B cell (primary cell): ENCODE data around the gene ZNF790. TPM values are rescaled to one million over a fixed set of nuclear protein-coding genes. Genes with fewer than 3 reads are reported as not detected.

Experiments
- ATAC-seq: fragments of 200-7000 bp; cut with Tn5 transposase; one replicate; pipeline ENCODE4 v1.10.0; 2021; ENCODE audit warnings: low read depth, mild to moderate bottlenecking, moderate number of reproducible peaks, moderate library complexity
- CTCF ChIA-PET: fragments of 350-600 bp; sonication (Branson Sonifier 250); formaldehyde crosslinking; loops from one replicate; lab custom pipeline; 2021; ENCODE audit warnings: antibody characterized with exemption, inconsistent platforms; lab: Charles Lee
- POLR2A ChIA-PET: fragments of 350-600 bp; sonication (Branson Sonifier 250); formaldehyde crosslinking; loops from one replicate; lab custom pipeline; 2021; ENCODE audit warnings: antibody characterized with exemption; lab: Charles Lee
- DNase-seq: peaks from one replicate; pipeline ENCODE4 v3.0.0; 2013
- H2AFZ ChIP-seq: 2 replicates; pipeline ENCODE4 v1.6.1; 2012; ENCODE audit warnings: mild to moderate bottlenecking, low read depth, low read length; ENCODE audit not compliant: insufficient read depth, poor library complexity, severe bottlenecking
- H3K27ac ChIP-seq, 2 donors: 1 replicate in 1 of 2; 2 replicates in 1 of 2; pipeline ENCODE4 v1.5.1; 2012 to 2013; ENCODE audit warnings: low read length in 2 of 2, mild to moderate bottlenecking in 2 of 2, moderate library complexity in 1 of 2
- H3K27me3 ChIP-seq, 4 experiments: fragments of 200-600 bp in 1 of 4; sonication (generic) in 1 of 4; replicated peaks in 1 of 4; 1 replicate in 2 of 4; 2 replicates in 2 of 4; pipeline versions ENCODE4 v1.6.1 to v1.7.0; 2013 to 2016; ENCODE audit warnings: low read length in 3 of 4, mild to moderate bottlenecking in 2 of 4, mixed read lengths in 1 of 4, moderate library complexity in 1 of 4; ENCODE audit not compliant: insufficient read depth in 4 of 4, control insufficient read depth in 3 of 4; ENCODE audit errors: control extremely low read depth in 1 of 4
- H3K36me3 ChIP-seq, 2 experiments: replicated peaks in 1 of 2; 1 replicate in 1 of 2; 2 replicates in 1 of 2; pipeline versions ENCODE4 v1.6.1 to v1.7.1; 2013; ENCODE audit warnings: low read length in 1 of 2; ENCODE audit not compliant: insufficient read depth in 2 of 2, control insufficient read depth in 1 of 2; ENCODE audit errors: control extremely low read depth in 1 of 2, extremely low read depth in 1 of 2
- H3K4me1 ChIP-seq, 2 donors: fragments of 200-600 bp in 1 of 2; sonication (generic) in 1 of 2; 1 replicate in 1 of 2; 2 replicates in 1 of 2; pipeline versions ENCODE4 v1.5.1 to v1.6.1; 2013 to 2017; ENCODE audit warnings: low read length in 2 of 2; ENCODE audit not compliant: control insufficient read depth in 2 of 2, insufficient read depth in 2 of 2
- H3K4me2 ChIP-seq: replicated peaks from 2 replicates; pipeline ENCODE3; 2012; ENCODE audit warnings: mild to moderate bottlenecking, low read depth, low read length; ENCODE audit not compliant: poor library complexity, severe bottlenecking
- H3K4me3 ChIP-seq, 5 experiments: fragments of 200-600 bp in 1 of 5; sonication (generic) in 1 of 5; 1 replicate in 3 of 5; 2 replicates in 2 of 5; pipeline versions ENCODE4 v1.5.1 to v1.7.0; 2011 to 2016; ENCODE audit warnings: low read length in 4 of 5, mild to moderate bottlenecking in 4 of 5, low read depth in 2 of 5, control low read depth in 1 of 5, moderate library complexity in 1 of 5; ENCODE audit not compliant: insufficient read depth in 1 of 5; ENCODE audit errors: control extremely low read depth in 1 of 5, extremely low read depth in 1 of 5
- H3K79me2 ChIP-seq: fragments of 200-600 bp; sonication (generic); one replicate; pipeline ENCODE4 v1.6.0; 2016; ENCODE audit warnings: low read length; ENCODE audit not compliant: control insufficient read depth, insufficient read depth
- H3K9ac ChIP-seq: fragments of 200-600 bp; sonication (generic); 2 replicates; pipeline ENCODE4 v1.6.1; 2017; ENCODE audit warnings: mild to moderate bottlenecking, low read length, moderate library complexity
- H3K9me3 ChIP-seq, 3 donors: one replicate each; pipeline versions ENCODE4 v1.6.1 to v1.7.1; 2013; ENCODE audit warnings: low read length in 2 of 3; ENCODE audit not compliant: control insufficient read depth in 2 of 3, insufficient read depth in 1 of 3; ENCODE audit errors: control extremely low read depth in 1 of 3
- H4K20me1 ChIP-seq: 2 replicates; pipeline ENCODE4 v1.6.0; 2012; ENCODE audit warnings: mild to moderate bottlenecking, low read length; ENCODE audit not compliant: insufficient read depth, control insufficient read depth, poor library complexity, severe bottlenecking
- H3K27ac Mint-ChIP-seq: one replicate; pipeline ENCODE4 v1.8.0; 2021; ENCODE audit warnings: mixed read lengths
- H3K27me3 Mint-ChIP-seq: one replicate; pipeline ENCODE4 v1.8.0; 2021; ENCODE audit warnings: mixed read lengths
- H3K4me1 Mint-ChIP-seq: one replicate; pipeline ENCODE4 v1.8.0; 2021; ENCODE audit warnings: mixed read lengths
- H3K4me3 Mint-ChIP-seq: one replicate; pipeline ENCODE4 v1.8.0; 2021; ENCODE audit warnings: mixed read lengths
- H3K9me3 Mint-ChIP-seq: one replicate; pipeline ENCODE4 v1.8.0; 2022; ENCODE audit warnings: mixed read lengths; ENCODE audit not compliant: insufficient read depth
- EZH2 ChIP-seq: IDR thresholded peaks from 2 replicates; pipeline ENCODE4 v1.6.1; 2012; ENCODE audit warnings: borderline replicate concordance, low read depth, mild to moderate bottlenecking, moderate library complexity, low read length; ENCODE audit not compliant: insufficient read depth, poor library complexity, severe bottlenecking
- WGBS: methylation state at CpG from one replicate; pipeline ENCODE4 v1.1.5; 2013; ENCODE audit warnings: missing lambda C conversion rate; ENCODE audit not compliant: insufficient coverage; 5-methylcytosine and 5-hydroxymethylcytosine counted together
- intact Hi-C: fragments of 100-400 bp; cut with micrococcal nuclease; formaldehyde crosslinking; loops from one replicate; pipeline ENCODE4 v1.10.0; 2022
- polyA plus RNA-seq: library from polyadenylated mRNA; depleted of rRNA; stranded (reverse); fragments of >200 nt; gene quantifications from 2 replicates; pipeline ENCODE4 v1.2.3, GENCODE V29; 2012
- total RNA-seq, 2 donors: library from RNA; stranded (reverse); fragments of 120-200 nt in 1 of 2; gene quantifications; 1 replicate in 1 of 2; 2 replicates in 1 of 2; pipeline versions ENCODE4 v1.2.3 to v1.2.4, GENCODE V29; 2013 to 2022
- TF ChIP-seq, protein P1 (sequence below): fragments of 200-600 bp; IDR thresholded peaks from one replicate; pipeline ENCODE4 v1.8.0; 2022; ENCODE audit warnings: antibody characterized with exemption, mild to moderate bottlenecking

Gene ZNF790
- total and polyA plus RNA-seq, 2 donors (not counting 1 experiment from before 2014, with no cell fraction given): 1.1 to 14.8 TPM

DNA sequence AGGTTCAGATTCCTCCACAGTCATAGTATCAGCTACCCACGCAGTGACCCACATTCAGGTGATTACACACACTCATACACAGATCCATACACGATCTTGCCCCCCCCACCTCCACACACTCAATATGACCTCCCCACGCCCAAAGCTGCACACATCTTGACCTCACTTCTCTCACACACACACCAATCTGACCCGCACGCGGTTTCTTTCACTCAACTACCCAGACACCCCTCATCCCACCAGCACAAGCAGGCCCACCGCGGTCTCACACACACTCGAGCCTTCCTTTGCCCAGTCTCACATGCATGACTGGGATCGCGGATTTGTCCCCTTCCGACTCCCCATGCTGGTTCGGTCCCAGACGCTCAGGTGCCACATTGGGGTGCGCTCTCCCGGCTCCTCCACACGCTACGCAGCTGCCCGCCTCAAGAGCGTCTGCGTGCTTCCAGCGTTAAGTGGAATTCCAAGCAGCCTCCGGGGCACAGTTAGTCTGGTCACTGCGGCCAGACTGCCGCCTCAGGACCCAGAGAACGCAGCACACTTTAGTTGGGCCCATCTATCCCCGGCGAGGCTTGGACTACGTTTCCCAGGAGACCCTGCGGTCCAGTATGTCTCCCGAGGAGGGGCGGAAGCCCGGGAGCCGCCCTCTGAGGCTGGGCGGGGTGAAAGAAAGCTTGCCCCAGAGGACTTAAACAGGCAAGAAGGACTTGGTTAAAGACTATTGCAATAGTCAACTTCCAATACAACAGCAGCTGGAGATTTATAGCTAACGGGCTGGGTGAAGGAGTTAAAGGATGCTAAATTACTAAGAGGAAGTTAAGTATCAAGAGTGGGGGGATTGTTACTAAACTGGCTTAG is 11.7 kb upstream of the ZNF790 start:
- Mint-ChIP-seq H3K4me3 (no peak overlapping the region), H3K4me1 (peaks cover 5% of the 10 kb centered on the region), H3K27ac (no peak overlapping the region), H3K9me3 (peaks cover 2% of the 10 kb centered on the region), H3K27me3 (no peaks in the 10 kb centered on the region)
- H3K36me3 ChIP-seq: peaks cover 2 to 12% of the 10 kb centered on the region in 2 experiments
- WGBS: under 1% methylated on average over 36 of the region's 36 CpGs
- H2AFZ ChIP-seq: peak overlapping the region; percentile 98
- peaks cover 16 to 20% of the 10 kb centered on the region in 2 donors for H3K4me1 ChIP-seq
- no peaks in the 10 kb centered on the region for H3K27me3 ChIP-seq
- TF ChIP-seq, protein P1, sequence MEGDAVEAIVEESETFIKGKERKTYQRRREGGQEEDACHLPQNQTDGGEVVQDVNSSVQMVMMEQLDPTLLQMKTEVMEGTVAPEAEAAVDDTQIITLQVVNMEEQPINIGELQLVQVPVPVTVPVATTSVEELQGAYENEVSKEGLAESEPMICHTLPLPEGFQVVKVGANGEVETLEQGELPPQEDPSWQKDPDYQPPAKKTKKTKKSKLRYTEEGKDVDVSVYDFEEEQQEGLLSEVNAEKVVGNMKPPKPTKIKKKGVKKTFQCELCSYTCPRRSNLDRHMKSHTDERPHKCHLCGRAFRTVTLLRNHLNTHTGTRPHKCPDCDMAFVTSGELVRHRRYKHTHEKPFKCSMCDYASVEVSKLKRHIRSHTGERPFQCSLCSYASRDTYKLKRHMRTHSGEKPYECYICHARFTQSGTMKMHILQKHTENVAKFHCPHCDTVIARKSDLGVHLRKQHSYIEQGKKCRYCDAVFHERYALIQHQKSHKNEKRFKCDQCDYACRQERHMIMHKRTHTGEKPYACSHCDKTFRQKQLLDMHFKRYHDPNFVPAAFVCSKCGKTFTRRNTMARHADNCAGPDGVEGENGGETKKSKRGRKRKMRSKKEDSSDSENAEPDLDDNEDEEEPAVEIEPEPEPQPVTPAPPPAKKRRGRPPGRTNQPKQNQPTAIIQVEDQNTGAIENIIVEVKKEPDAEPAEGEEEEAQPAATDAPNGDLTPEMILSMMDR: no peak
- no peaks in the 10 kb centered on the region for H4K20me1 ChIP-seq
- peaks cover 70% of the 10 kb centered on the region for H3K79me2 ChIP-seq
- peaks cover 0 to 14% (median 1%) of the 10 kb centered on the region in 3 donors for H3K9me3 ChIP-seq
- ATAC-seq (peak; percentile 88), DNase-seq (peak; percentile 91)
- peak overlapping the region; percentile 88 for H3K9ac ChIP-seq
- H3K4me3 ChIP-seq: peak overlapping the region; percentile 92 to 100 (median 93)
- H3K27ac ChIP-seq: peak overlapping the region; percentile 74 to 84
- intact Hi-C loops: loop anchor here (1.0 to 2.0 kb wide), 14 partner anchors 12 to 745 kb away; partner anchors contain the start of genes ZFP14, ZFP82, ZNF260 and ZNF383
- ChIA-PET CTCF (interaction anchor here (0.6 to 3.3 kb wide), 4 partner anchors 9 to 521 kb away, joined by 3 to 23 read pairs (median 3); partner anchors contain the start of genes ZNF527 and ZNF790), POLR2A (interaction anchor here (1.0 to 3.1 kb wide), 5 partner anchors 12 to 635 kb away, joined by 3 to 41 read pairs (median 4); partner anchors contain the start of genes ZNF146, ZNF382, ZNF565 and ZNF790)
- peak overlapping the region; percentile 93 for H3K4me2 ChIP-seq

DNA sequence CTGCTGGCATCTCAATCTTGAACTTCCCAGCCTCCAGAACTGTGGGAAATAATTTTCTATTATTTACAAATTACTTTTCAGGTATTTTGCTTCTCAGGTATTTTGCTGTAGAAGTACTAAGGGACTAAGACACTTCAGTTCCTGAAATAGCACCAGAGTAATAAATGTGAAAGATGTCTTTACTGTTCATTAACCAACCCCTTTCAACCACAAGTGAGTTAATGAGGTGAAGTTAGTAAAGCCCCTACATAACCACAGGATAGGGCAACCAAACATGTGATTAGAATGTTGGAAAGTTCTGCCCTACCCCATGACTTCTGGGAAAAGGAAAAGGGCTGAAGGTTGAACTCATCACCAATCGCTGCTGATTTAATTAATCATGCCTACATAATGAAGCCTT is 9.8 kb upstream of the ZNF790 start:
- peak overlapping the region in 1 of 2 donors; percentile 84 for H3K27ac ChIP-seq
- no peaks in the 10 kb centered on the region for H4K20me1 ChIP-seq
- Mint-ChIP-seq H3K4me1 (peaks cover 3% of the 10 kb centered on the region), H3K9me3 (peaks cover 2% of the 10 kb centered on the region), H3K27me3 (no peaks in the 10 kb centered on the region), H3K27ac (no peak overlapping the region), H3K4me3 (no peak overlapping the region)
- ChIA-PET POLR2A (no interaction called here), CTCF (interaction anchor here (3.3 kb wide), 1 partner anchor 10 kb away, joined by 23 read pairs; the partner anchor contains the start of gene ZNF790)
- H3K9me3 ChIP-seq: peaks cover 0 to 12% (median 1%) of the 10 kb centered on the region in 3 donors
- H3K4me3 ChIP-seq: no peak overlapping the region
- H3K36me3 ChIP-seq: peaks cover 0 to 5% of the 10 kb centered on the region in 2 experiments
- ATAC-seq (no peak), DNase-seq (no peak)
- WGBS: no CpG with 5 or more reads among the region's 1 CpG
- peaks cover 75% of the 10 kb centered on the region for H3K79me2 ChIP-seq
- no peak overlapping the region for H2AFZ ChIP-seq
- no peak overlapping the region for H3K4me2 ChIP-seq
- TF ChIP-seq, protein P1: no peak
- no peak for TF ChIP-seq EZH2
- no peaks in the 10 kb centered on the region for H3K27me3 ChIP-seq
- H3K4me1 ChIP-seq: peaks cover 16 to 20% of the 10 kb centered on the region in 2 donors
- intact Hi-C loops: no loop called here
- H3K9ac ChIP-seq: no peak overlapping the region
